Stimulated activated naive CD8-positive, alpha-beta T cell treated with anti-CD3 and anti-CD28 coated beads, Interleukin-15, amount 100 ng/mL, for 72 hours (primary cell): ENCODE data around the gene RNF150.

ENCODE experiments used
- ATAC-seq: fragments of 150-1000 bp; cut with Tn5 transposase; 2 replicates; pipeline ENCODE4 v1.10.0; 2021; ENCODE audit warnings: mild to moderate bottlenecking, moderate library complexity
- DNase-seq, 2 donors: peaks; one replicate each; pipeline ENCODE4 v3.0.0; 2021 to 2022
- H3K27ac Mint-ChIP-seq, 2 donors: one replicate each; pipeline ENCODE4 v1.8.0; 2022; ENCODE audit warnings: mild to moderate bottlenecking in 2 of 2, mixed read lengths in 2 of 2, moderate library complexity in 2 of 2
- H3K27me3 Mint-ChIP-seq: one replicate; pipeline ENCODE4 v1.8.0; 2022; ENCODE audit warnings: mixed read lengths
- H3K4me1 Mint-ChIP-seq: one replicate; pipeline ENCODE4 v1.8.0; 2022; ENCODE audit warnings: mild to moderate bottlenecking, mixed read lengths
- H3K4me3 Mint-ChIP-seq, 2 donors: one replicate each; pipeline ENCODE4 v1.8.0; 2022; ENCODE audit warnings: mild to moderate bottlenecking in 2 of 2, mixed read lengths in 2 of 2, moderate library complexity in 1 of 2
- H3K9me3 Mint-ChIP-seq, 2 donors: one replicate each; pipeline ENCODE4 v1.8.0; 2022; ENCODE audit warnings: mixed read lengths in 2 of 2

The RNF150 gene

DNA sequence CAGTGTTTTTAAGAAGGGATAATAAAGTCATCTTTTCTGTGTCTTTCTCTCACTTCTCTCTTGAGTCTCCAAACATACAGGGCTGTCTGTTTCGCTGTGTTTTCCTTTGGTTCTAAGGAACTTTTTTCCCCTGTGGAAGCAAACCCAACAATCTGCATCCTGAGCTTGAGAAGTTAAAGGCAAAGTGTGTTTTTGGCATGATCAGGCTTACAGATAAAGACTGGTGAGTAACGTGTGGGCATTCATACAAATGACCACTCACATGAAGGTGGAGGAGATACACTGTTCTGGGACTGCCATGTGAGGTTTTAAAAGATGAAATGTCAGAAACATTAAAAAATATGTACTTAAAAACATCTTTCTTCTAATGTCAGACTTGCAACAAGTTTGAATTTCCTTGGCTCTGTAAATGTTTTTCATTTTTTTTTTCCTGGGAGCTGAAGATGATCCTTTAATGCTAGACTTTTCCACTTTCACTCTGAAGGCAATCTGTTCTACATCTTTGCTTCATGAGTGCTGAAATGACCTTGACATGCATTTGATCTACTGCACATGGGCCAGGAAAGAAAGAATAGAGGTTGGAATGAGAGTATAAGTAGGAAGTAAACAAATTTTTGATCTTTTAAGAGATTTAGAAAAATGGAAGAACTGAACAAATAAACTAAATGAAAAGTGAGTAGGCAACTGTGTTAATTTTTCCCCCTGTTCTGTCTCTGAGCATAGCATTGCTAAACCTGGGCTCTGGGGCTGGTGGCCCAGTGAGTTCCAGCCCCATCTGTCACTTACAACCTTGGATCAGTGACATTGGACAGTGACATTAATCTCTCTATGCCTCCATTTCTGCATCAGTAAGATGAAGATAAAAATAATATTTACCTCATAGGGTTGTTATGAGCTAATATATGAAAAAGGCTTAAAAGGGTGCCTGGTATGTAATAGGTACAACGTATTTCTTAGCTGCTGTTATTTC lies 226.0 kb downstream of the RNF150 start:
- Mint-ChIP-seq H3K4me3 (no peak overlapping the region), H3K4me1 (no peaks in the 10 kb centered on the region), H3K27ac (peak overlapping the region in 1 of 2 donors; percentile 15), H3K9me3 (no peaks in the 10 kb centered on the region), H3K27me3 (no peaks in the 10 kb centered on the region)
- DNase-seq (no peak), ATAC-seq (no peak)

DNA sequence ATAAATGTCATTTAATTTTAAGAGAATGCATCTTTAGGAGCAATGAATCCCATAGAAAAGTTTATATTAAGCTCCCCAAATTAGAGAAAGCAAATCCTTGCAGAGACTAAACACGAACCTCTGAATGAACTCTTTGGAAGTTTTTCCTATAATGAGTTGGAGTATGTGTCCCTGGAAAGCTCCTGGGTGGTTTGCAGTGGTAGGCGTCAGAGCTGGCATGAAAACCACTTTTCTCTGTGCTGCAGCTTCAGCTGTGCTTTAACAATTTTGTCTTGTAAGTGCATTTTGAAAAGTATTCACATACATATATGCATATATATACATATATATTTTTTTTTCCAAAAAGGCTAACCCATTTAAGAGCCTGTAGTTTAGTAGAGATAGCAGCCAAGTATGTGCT lies 228.4 kb downstream of the RNF150 start:
- ATAC-seq, result no peak
- H3K27ac Mint-ChIP-seq, result no peak overlapping the region
- DNase-seq, result no peak
- H3K27me3 Mint-ChIP-seq, result no peaks in the 10 kb centered on the region
- H3K4me1 Mint-ChIP-seq, result no peaks in the 10 kb centered on the region
- H3K4me3 Mint-ChIP-seq, result no peak overlapping the region
- H3K9me3 Mint-ChIP-seq, result no peaks in the 10 kb centered on the region

DNA sequence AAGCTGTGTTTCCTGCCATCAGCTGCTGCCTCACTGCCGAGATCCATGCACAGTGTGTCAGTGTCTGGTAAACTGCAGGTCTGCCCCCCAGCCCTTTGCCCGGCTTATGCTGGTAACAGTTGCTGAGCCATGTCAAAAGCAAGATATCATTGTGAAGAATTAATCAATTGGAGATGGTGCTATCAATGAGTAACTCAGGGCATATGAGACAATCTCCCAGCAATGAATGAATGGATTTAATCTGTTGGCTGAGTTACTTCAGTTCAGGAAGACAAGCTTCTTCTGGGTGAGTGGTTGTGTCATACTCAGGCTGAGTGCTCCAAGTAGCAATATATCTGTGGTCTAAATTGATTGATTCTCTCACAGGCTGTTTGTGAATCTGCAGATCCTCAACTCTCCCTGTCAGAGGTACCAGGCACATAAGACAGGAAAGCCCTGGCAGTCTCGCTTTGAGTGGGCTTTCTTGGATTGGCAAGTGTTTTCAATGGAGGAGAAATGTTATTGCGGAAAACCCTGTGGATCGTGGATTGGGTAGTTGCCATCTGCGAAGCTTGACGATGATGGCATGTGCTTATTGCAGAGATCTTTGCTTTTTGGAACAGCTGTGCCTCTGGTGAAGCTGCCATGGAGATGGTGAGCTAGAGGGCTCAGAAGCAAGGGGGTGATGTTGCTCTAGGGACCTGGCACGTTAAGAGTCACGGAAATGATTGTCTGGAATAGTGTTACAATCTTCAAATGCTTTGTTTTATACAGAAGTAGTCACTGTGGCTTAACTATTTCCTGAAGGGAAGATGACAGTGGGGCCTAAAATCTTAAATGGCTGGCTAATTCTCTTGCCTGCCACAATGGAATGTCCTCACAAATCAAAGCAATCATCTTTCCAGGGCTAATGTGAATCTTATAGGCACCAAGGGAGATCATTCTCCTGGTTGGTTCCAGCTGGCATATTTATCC lies 229.5 kb downstream of the RNF150 start:
- no peaks in the 10 kb centered on the region for H3K4me1 Mint-ChIP-seq
- H3K4me3 Mint-ChIP-seq, result no peak overlapping the region
- ATAC-seq (no peak), DNase-seq (no peak)
- no peaks in the 10 kb centered on the region for H3K9me3 Mint-ChIP-seq
- no peaks in the 10 kb centered on the region for H3K27me3 Mint-ChIP-seq
- no peak overlapping the region for H3K27ac Mint-ChIP-seq

DNA sequence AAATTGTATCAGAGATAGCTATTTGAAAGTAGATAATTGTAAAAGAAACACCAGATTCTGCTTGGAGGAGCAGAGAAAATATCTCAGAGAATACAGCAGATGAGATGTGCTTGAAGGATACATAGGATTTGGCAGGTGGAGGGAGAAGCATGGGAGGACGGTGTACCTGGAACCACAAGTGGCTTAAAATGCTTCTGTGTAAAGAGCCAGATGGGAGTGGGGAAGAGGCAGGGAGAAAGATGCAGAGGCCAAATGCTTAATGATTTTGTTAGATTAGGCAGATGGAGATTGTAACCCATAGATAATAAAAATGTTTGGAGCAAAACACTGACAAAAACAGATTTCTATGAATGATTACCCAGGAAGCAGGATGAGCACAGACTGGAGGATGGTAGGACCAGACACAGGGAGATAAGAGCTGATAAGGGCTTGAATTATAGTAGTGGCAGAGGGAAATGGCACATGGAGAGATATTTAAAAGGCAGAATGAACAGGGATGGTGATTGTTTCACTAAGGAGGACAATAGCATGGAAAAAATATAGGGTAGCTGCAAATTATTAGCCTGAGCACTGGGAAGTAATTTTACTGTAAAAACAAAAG lies 231.4 kb downstream of the RNF150 start:
- no peak for ATAC-seq

DNA sequence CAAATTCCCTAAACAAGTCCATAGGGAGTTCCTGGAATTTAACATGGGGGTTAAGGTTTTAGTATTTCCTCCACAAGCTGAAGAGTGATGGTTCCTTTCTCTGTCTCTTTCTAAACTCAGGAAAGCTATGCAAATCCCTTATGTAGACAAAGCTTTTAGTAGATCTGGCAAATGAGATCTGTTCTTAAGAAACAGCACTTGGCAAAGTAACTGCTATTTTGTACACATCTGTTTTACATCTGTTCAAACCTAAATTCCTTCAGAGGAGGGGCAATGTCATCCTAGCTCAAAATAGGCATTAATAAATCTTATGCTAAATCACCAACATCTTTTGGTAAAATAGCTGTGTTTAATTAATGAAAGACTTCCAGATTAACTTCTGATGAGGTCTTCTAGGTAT lies 239.3 kb downstream of the RNF150 start:
- Mint-ChIP-seq H3K4me1 (no peaks in the 10 kb centered on the region), H3K27me3 (no peaks in the 10 kb centered on the region), H3K4me3 (no peak overlapping the region), H3K9me3 (no peaks in the 10 kb centered on the region), H3K27ac (no peak overlapping the region)
- DNase-seq (no peak), ATAC-seq (no peak)

More for the DNA sequence above, 231.4 kb downstream of the RNF150 start:
- Mint-ChIP-seq H3K27ac (peak overlapping the region in 1 of 2 donors; percentile 35), H3K4me3 (no peak overlapping the region), H3K4me1 (no peaks in the 10 kb centered on the region), H3K27me3 (no peaks in the 10 kb centered on the region), H3K9me3 (no peaks in the 10 kb centered on the region)
- no peak for DNase-seq

DNA sequence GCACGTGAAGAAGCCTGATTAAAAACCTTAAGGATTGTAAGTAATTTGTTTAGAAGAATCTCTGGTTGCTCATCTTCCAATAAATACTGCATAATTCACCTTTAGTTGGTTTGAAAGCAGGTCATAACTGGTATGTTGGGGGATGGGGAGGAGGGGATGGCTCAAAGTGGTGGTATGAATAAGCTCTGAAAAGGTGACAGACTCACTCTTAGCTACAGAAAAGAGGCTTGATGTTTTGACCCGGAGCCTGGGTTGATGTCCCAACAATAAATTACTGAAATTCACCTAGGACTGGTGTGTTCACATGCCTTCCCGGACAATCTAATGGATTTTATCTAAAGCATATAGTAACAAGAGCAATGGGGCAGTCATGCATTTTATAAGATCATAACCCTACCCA lies 245.2 kb downstream of the RNF150 start:
- ATAC-seq, result no peak
- no peak overlapping the region for H3K4me3 Mint-ChIP-seq
- no peak overlapping the region for H3K27ac Mint-ChIP-seq
- no peak for DNase-seq
- H3K4me1 Mint-ChIP-seq, result no peaks in the 10 kb centered on the region
- H3K9me3 Mint-ChIP-seq, result peaks cover 0 to 13% of the 10 kb centered on the region in 2 donors
- no peaks in the 10 kb centered on the region for H3K27me3 Mint-ChIP-seq

DNA sequence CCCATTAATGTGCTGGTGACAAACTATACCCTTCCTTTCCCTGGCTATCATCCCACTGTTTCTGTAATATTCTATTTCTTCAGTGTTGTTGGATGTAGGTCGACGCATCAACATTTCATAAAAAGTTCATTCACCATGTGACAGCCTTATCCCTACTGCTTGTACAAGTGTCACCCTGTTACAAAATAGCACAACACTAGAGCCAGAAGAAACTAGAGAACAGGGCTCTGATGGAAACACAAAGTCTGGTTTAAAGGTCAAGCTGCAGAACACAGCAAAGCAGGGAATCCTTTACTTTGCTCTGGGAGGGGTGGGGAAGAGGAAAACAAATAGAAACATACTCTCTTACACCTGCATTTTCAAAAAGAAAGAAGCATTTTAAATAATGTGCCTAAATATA lies 245.8 kb downstream of the RNF150 start:
- Mint-ChIP-seq H3K4me3 (no peak overlapping the region), H3K9me3 (peaks cover 0 to 19% of the 10 kb centered on the region in 2 donors), H3K4me1 (no peaks in the 10 kb centered on the region), H3K27ac (no peak overlapping the region), H3K27me3 (no peaks in the 10 kb centered on the region)
- DNase-seq (no peak), ATAC-seq (no peak)

DNA sequence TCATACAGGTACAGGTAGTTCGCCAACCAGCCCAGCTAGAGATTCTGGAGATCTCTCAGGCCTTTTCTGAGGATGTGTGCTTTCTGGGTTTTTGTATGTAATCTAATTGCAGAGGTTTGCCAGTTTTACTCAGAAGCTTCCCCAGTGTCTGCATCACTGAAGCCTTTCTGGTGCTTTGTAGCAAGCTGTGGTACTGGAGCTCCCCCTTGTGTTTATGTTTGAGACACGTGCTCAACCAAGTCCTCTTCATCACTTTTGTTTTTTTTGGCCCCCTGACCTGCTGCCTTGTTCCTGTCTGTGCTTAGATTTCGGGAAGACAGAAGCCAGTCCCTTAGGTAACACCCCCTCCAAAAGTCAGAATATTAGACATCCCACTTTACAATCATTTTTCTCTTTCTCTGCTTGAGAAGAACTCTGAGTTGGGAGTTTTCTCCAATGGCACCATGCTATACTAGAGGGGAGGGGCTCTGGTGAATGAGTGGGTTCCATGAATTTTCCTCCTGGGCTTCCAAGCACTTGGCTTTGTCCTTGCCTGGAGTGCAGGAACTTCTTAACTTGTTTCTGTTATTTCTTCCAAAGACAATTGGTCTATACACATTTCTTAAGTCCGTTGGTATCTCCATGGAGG lies 248.7 kb downstream of the RNF150 start:
- peak; percentile 16 to 23 for DNase-seq
- Mint-ChIP-seq H3K27me3 (no peaks in the 10 kb centered on the region), H3K27ac (no peak overlapping the region), H3K4me3 (no peak overlapping the region), H3K9me3 (peaks cover 12 to 23% of the 10 kb centered on the region in 2 donors), H3K4me1 (no peaks in the 10 kb centered on the region)
- ATAC-seq, result no peak

DNA sequence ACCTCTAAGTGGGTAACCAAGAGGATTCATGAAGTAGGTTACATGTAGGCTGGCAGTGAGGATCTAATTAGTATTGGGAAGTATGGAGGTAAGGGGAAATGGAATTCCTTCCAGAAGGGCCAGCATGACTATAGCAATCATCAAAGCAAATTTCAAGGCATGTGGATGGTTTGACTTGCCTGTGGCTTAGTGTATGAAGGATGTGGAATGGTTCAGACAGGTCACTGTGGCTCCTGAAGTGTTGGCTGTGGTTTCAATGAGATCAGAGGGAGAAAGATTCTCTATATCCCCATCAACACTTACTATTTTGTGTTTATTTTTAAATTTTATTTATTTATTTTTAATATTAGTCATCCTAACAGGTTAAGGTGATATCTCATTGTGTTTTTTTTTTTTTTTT lies 255.5 kb downstream of the RNF150 start:
- H3K27ac Mint-ChIP-seq, result no peak overlapping the region
- H3K9me3 Mint-ChIP-seq, result peaks cover 12 to 13% of the 10 kb centered on the region in 2 donors
- H3K4me3 Mint-ChIP-seq, result no peak overlapping the region
- no peak for DNase-seq
- no peaks in the 10 kb centered on the region for H3K27me3 Mint-ChIP-seq
- ATAC-seq, result no peak
- no peaks in the 10 kb centered on the region for H3K4me1 Mint-ChIP-seq

DNA sequence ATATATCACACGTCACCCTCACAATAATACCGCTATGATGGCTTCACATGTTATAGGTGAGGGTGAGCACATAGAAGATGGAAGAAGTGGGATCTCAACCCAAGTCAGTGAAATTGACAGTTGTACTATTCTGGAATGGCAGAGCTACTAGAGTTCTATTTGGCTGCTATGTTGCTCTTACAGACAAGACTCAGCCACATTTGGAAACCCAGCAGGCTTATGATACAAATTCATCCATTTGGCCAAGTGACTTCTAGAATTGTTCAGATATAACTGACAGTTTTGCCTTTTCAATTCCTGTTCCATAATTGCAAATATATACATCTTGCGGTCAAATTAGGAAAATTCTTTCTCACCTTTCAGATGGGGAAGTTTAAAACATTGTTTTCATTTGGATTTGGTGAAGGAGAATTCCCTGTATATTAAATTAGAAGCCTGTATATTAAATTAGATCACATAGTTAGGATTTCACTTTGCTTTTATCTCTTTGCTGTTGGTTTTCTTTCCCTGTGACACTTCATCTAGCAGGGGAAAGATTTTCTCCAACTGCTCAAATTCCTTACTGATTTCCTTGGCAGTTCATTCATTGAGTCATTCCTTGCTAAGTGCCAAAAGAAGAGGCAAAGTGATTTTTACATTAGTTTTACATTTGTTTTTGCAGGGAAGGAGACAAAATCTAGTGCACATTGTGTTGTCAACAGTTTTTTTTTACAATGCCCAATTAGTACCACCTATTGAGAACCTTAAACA lies 256.5 kb downstream of the RNF150 start:
- Mint-ChIP-seq H3K27me3 (no peaks in the 10 kb centered on the region), H3K4me3 (no peak overlapping the region), H3K9me3 (peaks cover 6 to 12% of the 10 kb centered on the region in 2 donors), H3K27ac (no peak overlapping the region), H3K4me1 (no peaks in the 10 kb centered on the region)
- DNase-seq (no peak), ATAC-seq (no peak)

DNA sequence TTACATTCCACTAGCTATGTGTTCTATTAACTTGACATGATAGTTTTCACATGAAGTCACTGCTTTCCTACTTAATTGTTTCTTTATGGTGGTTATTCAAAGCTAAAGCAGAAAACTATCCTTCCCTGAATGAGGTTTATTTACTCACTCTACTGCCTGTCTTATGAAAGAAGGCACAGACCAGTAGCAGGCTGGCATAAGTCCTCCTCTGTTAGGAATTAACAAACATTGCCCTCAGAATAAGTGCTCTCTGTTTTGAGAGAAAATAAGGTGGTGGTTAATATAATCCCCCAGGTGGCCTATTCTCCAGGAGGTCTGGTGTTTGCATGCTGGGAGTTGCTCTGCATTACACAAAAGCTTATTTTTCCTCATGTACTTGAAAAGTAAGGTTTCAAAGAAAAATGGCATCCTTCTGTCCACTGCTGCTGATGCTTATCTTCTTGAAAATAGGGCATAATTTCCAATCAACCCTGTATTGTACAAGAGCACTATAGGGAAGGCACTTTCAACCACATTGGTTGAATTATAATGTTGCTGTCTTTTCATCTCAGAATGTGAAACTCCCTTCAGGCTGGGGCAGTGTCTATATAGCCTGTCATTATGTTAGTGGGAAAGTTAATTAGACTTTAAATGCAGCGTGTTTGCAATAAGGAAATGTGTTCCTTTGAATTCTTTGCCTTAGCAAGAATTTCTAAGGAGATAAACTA lies 257.4 kb downstream of the RNF150 start:
- no peak for ATAC-seq
- no peak for DNase-seq
- Mint-ChIP-seq H3K9me3 (peaks cover 4 to 6% of the 10 kb centered on the region in 2 donors), H3K4me1 (no peaks in the 10 kb centered on the region), H3K27me3 (no peaks in the 10 kb centered on the region), H3K4me3 (no peak overlapping the region), H3K27ac (no peak overlapping the region)

DNA sequence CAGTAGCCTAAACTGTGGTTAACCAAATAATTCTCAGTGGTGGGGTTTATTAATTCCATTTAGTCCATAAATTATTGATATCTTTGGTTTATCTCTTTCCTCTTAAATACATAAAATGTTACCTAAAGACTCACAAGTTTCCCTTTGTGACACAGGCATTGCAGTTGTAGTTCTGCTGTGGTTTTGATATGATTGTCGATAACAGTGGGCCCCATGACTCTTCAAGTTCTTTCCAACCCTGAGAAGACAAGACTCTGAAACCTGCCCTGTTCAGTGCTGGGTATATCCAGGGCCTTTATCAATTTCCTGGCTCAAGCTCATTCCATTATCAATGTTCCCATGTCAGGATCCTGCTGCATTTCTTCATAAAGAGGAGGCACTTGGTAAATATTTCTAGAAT lies 259.2 kb downstream of the RNF150 start:
- Mint-ChIP-seq H3K4me3 (no peak overlapping the region), H3K4me1 (no peaks in the 10 kb centered on the region)

DNA sequence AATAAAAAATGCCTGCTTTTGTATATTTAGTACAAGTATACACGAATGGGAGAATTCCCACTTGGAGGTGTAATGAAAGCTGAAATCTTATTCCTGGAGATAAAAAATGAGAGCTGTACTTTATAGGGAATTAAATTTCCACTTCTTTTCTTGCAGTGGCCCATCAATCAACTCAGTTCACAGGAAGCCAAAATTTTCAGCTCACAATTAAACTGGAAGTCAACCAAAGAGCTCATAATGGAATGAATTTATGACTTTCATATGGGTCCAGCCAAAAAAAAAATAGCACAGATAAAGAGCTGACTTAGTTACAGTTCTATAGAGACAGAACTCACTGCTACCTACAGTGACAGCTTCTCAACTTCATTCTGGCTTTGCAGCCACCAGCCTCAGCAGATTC lies 261.9 kb downstream of the RNF150 start:
- Mint-ChIP-seq H3K9me3 (no peaks in the 10 kb centered on the region), H3K27ac (no peak overlapping the region), H3K4me1 (no peaks in the 10 kb centered on the region), H3K27me3 (no peaks in the 10 kb centered on the region), H3K4me3 (no peak overlapping the region)
- ATAC-seq (no peak), DNase-seq (no peak)

More for the DNA sequence above, 259.2 kb downstream of the RNF150 start:
- no peak for DNase-seq
- ATAC-seq, result no peak
- Mint-ChIP-seq H3K27ac (no peak overlapping the region), H3K27me3 (no peaks in the 10 kb centered on the region), H3K9me3 (peaks cover 0 to 5% of the 10 kb centered on the region in 2 donors)

DNA sequence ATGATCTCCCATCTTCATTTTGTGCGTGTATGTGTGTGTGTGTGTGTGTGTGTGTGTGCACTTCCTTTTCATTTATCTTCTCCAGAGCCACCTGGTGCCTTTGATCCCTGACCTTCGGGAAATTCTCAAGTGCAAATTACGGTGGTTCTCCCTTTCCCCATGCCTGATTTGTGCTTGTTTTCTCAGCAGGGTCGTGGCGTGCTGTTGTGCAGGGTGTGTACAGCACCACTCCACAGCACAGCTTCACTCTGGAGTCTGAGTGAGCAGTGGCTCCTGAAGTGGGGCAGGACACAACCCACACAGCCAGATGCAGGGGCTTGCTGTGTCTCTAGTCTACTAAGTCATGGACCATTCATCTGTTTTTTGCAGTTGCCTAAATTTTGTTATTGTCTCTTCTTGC lies 262.8 kb downstream of the RNF150 start:
- ATAC-seq, result no peak
- Mint-ChIP-seq H3K27ac (peak overlapping the region in 1 of 2 donors; percentile 5), H3K4me1 (no peaks in the 10 kb centered on the region), H3K27me3 (no peaks in the 10 kb centered on the region), H3K4me3 (no peak overlapping the region), H3K9me3 (no peaks in the 10 kb centered on the region)
- no peak for DNase-seq
